ENCODE measurements around the gene PDYN.

DNA sequence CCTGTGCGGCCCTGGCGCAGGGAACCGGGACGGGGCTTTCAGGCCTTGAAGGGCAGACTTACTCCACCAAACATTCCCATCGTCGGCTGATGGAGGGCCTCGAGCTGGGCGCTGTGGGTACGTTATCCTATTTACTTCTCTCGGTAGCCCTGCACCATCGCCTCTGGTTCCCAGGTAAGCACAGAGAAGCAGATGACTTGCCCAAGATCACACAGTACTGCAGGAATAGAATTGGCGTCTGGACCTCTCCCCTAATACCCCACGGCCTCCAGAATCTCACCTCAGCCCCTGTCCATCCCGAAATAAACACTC is 46.4 kb downstream of the PDYN start:
- no peak for TF ChIP-seq POLR2A (IDR thresholded peaks at IDR 0.05; ENCODE audit: low read length)
- no peak for TF ChIP-seq GATA1 (IDR thresholded peaks at IDR 0.05; ENCODE audit: low read depth, low read length)
